ENCODE results near the gene GINS1. TPM values are rescaled to one million over a fixed set of nuclear protein-coding genes. Genes with fewer than 3 reads are reported as not detected.

The GINS1 gene
- total RNA-seq, 1 experiment from 2014 or later, result 74.3 TPM

DNA sequence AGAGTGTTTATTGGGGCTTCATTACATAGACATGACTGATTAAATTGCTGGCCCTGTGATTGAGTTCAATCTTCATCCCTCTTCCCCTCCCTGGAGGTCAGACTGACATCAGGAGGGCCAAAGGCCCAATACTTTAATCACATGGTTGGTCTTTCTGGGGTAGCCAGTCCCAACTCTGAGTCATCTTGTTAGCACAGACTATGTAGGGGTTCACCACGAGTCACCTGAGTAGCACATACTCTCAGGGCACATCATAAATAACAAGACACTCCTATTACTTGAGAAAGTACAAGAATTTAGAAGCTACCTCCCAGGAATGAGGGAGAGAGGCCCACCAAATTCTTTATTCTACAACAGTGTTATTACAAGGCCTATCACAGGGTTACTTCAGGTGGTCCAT lies 11.3 kb downstream of the GINS1 start:
- WGBS (ENCODE audit: extremely low coverage, insufficient read length, low lambda C conversion rate), result no CpG with 5 or more reads among the region's 1 CpG
- Histone ChIP-seq H3K9me3 (ENCODE audit: control insufficient read depth, low read depth, low read length) (no peaks in the 10 kb centered on the region), H3K79me2 (ENCODE audit: insufficient read depth, low read length) (no peaks in the 10 kb centered on the region), H2AK5ac (ENCODE audit: insufficient read length, low read length) (no peak overlapping the region), H3T11ph (ENCODE audit: low read length) (no peak overlapping the region), H3K14ac (ENCODE audit: insufficient read depth, low read length) (no peak overlapping the region), H3K4me1 (ENCODE audit: insufficient read depth, low read length) (no peaks in the 10 kb centered on the region), H3K27ac (ENCODE audit: insufficient read length, low read depth, low read length) (no peak overlapping the region), H3K4me2 (ENCODE audit: insufficient read depth, insufficient read length, low read length) (no peak overlapping the region), H3K56ac (ENCODE audit: insufficient read length, low read depth, low read length) (no peak overlapping the region), H2AFZ (ENCODE audit: low read length) (no peak overlapping the region), H2BK120ac (ENCODE audit: low read depth, low read length, poor library complexity, severe bottlenecking) (no peak overlapping the region), H3K4ac (ENCODE audit: low read depth, low read length) (no peak overlapping the region), H4K20me1 (ENCODE audit: control insufficient read depth, insufficient read depth, insufficient read length) (no peaks in the 10 kb centered on the region), H3K23ac (ENCODE audit: insufficient read length, low read depth, low read length) (no peak overlapping the region), H4K8ac (replicated peaks; ENCODE audit: insufficient read length, low read depth, low read length) (no peak overlapping the region), H2BK20ac (ENCODE audit: low read depth, low read length, poor library complexity, severe bottlenecking) (no peak overlapping the region), H2BK5ac (ENCODE audit: insufficient read length, low read length) (no peak overlapping the region), H4K91ac (ENCODE audit: insufficient read length, low read depth, low read length) (no peak overlapping the region), H3K23me2 (ENCODE audit: insufficient read length, low read depth, low read length, poor library complexity, severe bottlenecking) (no peaks in the 10 kb centered on the region), H3K79me1 (ENCODE audit: insufficient read depth, low read depth, low read length, poor library complexity, severe bottlenecking) (no peaks in the 10 kb centered on the region), H2BK12ac (ENCODE audit: insufficient read length, low read depth, low read length) (no peak overlapping the region), H4K5ac (ENCODE audit: insufficient read length, low read depth, low read length) (no peak overlapping the region), H3K9ac (ENCODE audit: extremely low read depth, insufficient read length, low read length) (no peak overlapping the region), H3K27me3 (ENCODE audit: insufficient read depth, low read length) (no peaks in the 10 kb centered on the region), H3K18ac (ENCODE audit: insufficient read length, low read depth, low read length) (no peak overlapping the region), H2BK15ac (ENCODE audit: low read depth, low read length) (no peak overlapping the region)
- H3K27ac Mint-ChIP-seq, result no peak overlapping the region; a peak in 1 of 7 replicates
- no peaks in the 10 kb centered on the region for H3K9me3 Mint-ChIP-seq
- H3K4me3 Mint-ChIP-seq, result no peak overlapping the region
- H3K27me3 Mint-ChIP-seq (ENCODE audit: low read depth), result no peaks in the 10 kb centered on the region
- no peaks in the 10 kb centered on the region for H3K4me1 Mint-ChIP-seq
- no peak for DNase-seq
- H3K36me3 Mint-ChIP-seq (ENCODE audit: insufficient read depth in 1 of 3, low read depth in 3 of 3), result peaks cover 23 to 85% (median 80%) of the 10 kb centered on the region in 3 experiments
- TF ChIP-seq, protein P1, sequence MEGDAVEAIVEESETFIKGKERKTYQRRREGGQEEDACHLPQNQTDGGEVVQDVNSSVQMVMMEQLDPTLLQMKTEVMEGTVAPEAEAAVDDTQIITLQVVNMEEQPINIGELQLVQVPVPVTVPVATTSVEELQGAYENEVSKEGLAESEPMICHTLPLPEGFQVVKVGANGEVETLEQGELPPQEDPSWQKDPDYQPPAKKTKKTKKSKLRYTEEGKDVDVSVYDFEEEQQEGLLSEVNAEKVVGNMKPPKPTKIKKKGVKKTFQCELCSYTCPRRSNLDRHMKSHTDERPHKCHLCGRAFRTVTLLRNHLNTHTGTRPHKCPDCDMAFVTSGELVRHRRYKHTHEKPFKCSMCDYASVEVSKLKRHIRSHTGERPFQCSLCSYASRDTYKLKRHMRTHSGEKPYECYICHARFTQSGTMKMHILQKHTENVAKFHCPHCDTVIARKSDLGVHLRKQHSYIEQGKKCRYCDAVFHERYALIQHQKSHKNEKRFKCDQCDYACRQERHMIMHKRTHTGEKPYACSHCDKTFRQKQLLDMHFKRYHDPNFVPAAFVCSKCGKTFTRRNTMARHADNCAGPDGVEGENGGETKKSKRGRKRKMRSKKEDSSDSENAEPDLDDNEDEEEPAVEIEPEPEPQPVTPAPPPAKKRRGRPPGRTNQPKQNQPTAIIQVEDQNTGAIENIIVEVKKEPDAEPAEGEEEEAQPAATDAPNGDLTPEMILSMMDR (conservative IDR thresholded peaks at IDR 0.05), result no peak
